ENCODE data around the gene MARF1. TPM values are rescaled to one million over a fixed set of nuclear protein-coding genes. Genes with fewer than 3 reads are reported as not detected.

Gene MARF1
- polyA plus RNA-seq, 3 donors = 47.0 to 67.6 (median 66.6) TPM

Other genes starting within 250 kb of the MARF1 start
- gene MPV17L, start 247.4 kb downstream of the MARF1 start, polyA plus RNA-seq (ENCODE audit: insufficient read length in 3 of 3) = 10 to 100 TPM in 2 of 3 donors, 1 to 10 TPM in 1; 7.7 to 13.8 (median 13.4) TPM
- 10 to 100 TPM; 39.2 to 46.3 (median 42.6) TPM for gene BMERB1, start 208.6 kb downstream of the MARF1 start, polyA plus RNA-seq (ENCODE audit: insufficient read length in 3 of 3)
- 10 to 100 TPM; 36.9 to 43.5 (median 43.3) TPM for gene NDE1, start 7.1 kb upstream of the MARF1 start, polyA plus RNA-seq (ENCODE audit: insufficient read length in 3 of 3)
- gene MYH11, start 213.9 kb upstream of the MARF1 start, polyA plus RNA-seq (ENCODE audit: insufficient read length in 3 of 3) = 10 to 100 TPM in 2 of 3 donors, 1 to 10 TPM in 1; 9.2 to 12.7 (median 12.1) TPM
- 10 to 100 TPM; 31.9 to 38.9 (median 38.6) TPM for gene CEP20, start 245.4 kb upstream of the MARF1 start, polyA plus RNA-seq (ENCODE audit: insufficient read length in 3 of 3)

All from renal pelvis (tissue), 3 donors.